ENCODE measurements around the gene ZDHHC11B.
"Not testable (repeated sequence)": the region's sequence is repeated elsewhere in the genome, so short reads cannot be mapped to it uniquely, and the experiment has no call there.

DNA sequence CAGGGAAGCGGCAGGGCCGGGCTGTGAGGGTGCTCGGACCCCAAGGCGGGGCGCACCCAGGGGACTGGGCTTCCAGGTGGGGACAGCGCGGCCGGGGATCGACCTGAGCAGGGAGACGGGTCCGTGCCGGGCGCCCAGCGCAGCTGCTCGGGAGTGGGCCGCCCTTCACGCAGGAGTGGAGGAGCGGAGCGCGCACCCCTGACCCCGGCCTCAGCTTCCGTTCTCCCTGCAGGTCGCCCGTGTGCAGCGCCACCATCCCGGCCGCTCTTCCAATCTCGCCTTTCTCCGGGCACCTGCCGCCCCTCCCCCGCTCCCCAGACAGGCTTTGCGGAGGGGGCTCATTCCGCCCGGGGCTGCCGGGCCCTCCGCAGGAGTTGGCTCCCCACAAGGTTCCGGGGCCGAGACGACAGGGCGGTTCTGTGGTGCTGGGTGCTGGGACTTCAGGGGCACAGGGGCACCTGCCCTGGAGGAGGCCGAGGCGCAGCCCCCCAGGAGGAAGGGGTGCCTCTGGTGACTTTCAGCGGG lies 714 bp upstream of the ZDHHC11B start:
- not testable (repeated sequence) for TF ChIP-seq RAD21 (CRISPR knock-in tag; IDR thresholded peaks at IDR 0.05); POLR2A (IDR thresholded peaks at IDR 0.05; ENCODE audit: insufficient read depth in 1 of 2, low read depth in 2 of 2, low read length in 2 of 2); EP300 (IDR thresholded peaks at IDR 0.05; ENCODE audit: low read depth in 2 of 2, low read length in 2 of 2); EP300 (CRISPR knock-in tag; IDR thresholded peaks at IDR 0.05; ENCODE audit: borderline replicate concordance)
